Choroid plexus epithelial cell (primary cell): ENCODE data around the gene PLLP.
A peak's percentile ranks its signal among the peaks of the same experiment; 100 is the strongest.
"Not testable (repeated sequence)": the region's sequence is repeated elsewhere in the genome, so short reads cannot be mapped to it uniquely, and the experiment has no call there.

Experiments used
- DNase-seq: peaks from one replicate; pipeline ENCODE4 v3.0.0-alpha.2; 2010; ENCODE audit warnings: low read depth
- H3K4me3 ChIP-seq: 2 replicates; pipeline ENCODE4 v1.5.1; 2011; ENCODE audit warnings: low read depth, mild to moderate bottlenecking, control low read depth, low read length, moderate library complexity
- CTCF ChIP-seq: conservative IDR thresholded peaks from 2 replicates; pipeline ENCODE4 v1.5.1; 2011; ENCODE audit warnings: low read depth, mild to moderate bottlenecking, control low read depth, inconsistent platforms, low read length, moderate library complexity

The PLLP gene

GRCh38 chr16:57273359-57273758, 11.1 kb downstream of the PLLP start:
- no peak for DNase-seq
- TF ChIP-seq CTCF: no peak
- no peak overlapping the region for H3K4me3 ChIP-seq

- no peak for DNase-seq
- no peak for TF ChIP-seq CTCF
- H3K4me3 ChIP-seq: no peak overlapping the region
Observed at GRCh38 chr16:57271867-57272495, 12.5 kb downstream of the PLLP start.

- no peak for TF ChIP-seq CTCF
- DNase-seq: no peak
Observed at GRCh38 chr16:57271063-57271345, 13.5 kb downstream of the PLLP start.

GRCh38 chr16:57270221-57271062, 14.0 kb downstream of the PLLP start:
- H3K4me3 ChIP-seq: no peak overlapping the region
- DNase-seq: no peak
- no peak for TF ChIP-seq CTCF

More at GRCh38 chr16:57271063-57271345, 13.5 kb downstream of the PLLP start:
- H3K4me3 ChIP-seq: no peak overlapping the region

GRCh38 chr16:57268804-57269800, 15.4 kb downstream of the PLLP start:
- peak; percentile 39 for DNase-seq
- no peak overlapping the region for H3K4me3 ChIP-seq
- TF ChIP-seq CTCF: no peak

GRCh38 chr16:57267343-57267742, 17.1 kb downstream of the PLLP start:
- DNase-seq, H3K4me3 ChIP-seq: not testable (repeated sequence)
